Naive thymus-derived CD8-positive, alpha-beta T cell (primary cell): ENCODE data around the gene NOS1AP. TPM values are rescaled to one million over a fixed set of nuclear protein-coding genes. Genes with fewer than 3 reads are reported as not detected.

Source experiments
- ATAC-seq, 2 donors: fragments of 150-1000 bp; cut with Tn5 transposase in 1 of 2; sonication (Bioruptor Pico), chemical (Tn5 transposase) in 1 of 2; 1 replicate in 1 of 2; 2 replicates in 1 of 2; pipeline ENCODE4 v1.10.0; 2021; ENCODE audit warnings: mild to moderate bottlenecking in 2 of 2, moderate library complexity in 2 of 2
- POLR2A ChIA-PET: fragments of 350-600 bp; sonication (Branson Sonifier 250); formaldehyde crosslinking; loops from one replicate; lab custom pipeline; 2021; ENCODE audit warnings: antibody characterized with exemption; lab: Charles Lee
- DNase-seq, 10 donors: peaks; one replicate each; pipeline versions ENCODE4 v3.0.0 to v3.0.0-alpha.2; 2020 to 2022
- H3K27ac Mint-ChIP-seq, 10 donors: one replicate each; pipeline ENCODE4 v1.8.0; 2020 to 2022; ENCODE audit warnings: mild to moderate bottlenecking in 10 of 10, mixed read lengths in 10 of 10, moderate library complexity in 4 of 10, inconsistent platforms in 1 of 10
- H3K27me3 Mint-ChIP-seq, 5 donors: one replicate each; pipeline ENCODE4 v1.8.0; 2021 to 2022; ENCODE audit warnings: mixed read lengths in 5 of 5
- H3K36me3 Mint-ChIP-seq, 3 donors: one replicate each; pipeline ENCODE4 v1.8.0; 2020 to 2022; ENCODE audit warnings: mixed read lengths in 3 of 3, mild to moderate bottlenecking in 2 of 3, inconsistent platforms in 1 of 3
- H3K4me1 Mint-ChIP-seq, 4 donors: one replicate each; pipeline ENCODE4 v1.8.0; 2021 to 2022; ENCODE audit warnings: mixed read lengths in 4 of 4
- H3K4me3 Mint-ChIP-seq, 10 donors: one replicate each; pipeline ENCODE4 v1.8.0; 2020 to 2022; ENCODE audit warnings: mild to moderate bottlenecking in 10 of 10, mixed read lengths in 10 of 10, moderate library complexity in 6 of 10, inconsistent platforms in 1 of 10
- H3K9me3 Mint-ChIP-seq, 9 donors: one replicate each; pipeline ENCODE4 v1.8.0; 2020 to 2022; ENCODE audit warnings: mixed read lengths in 9 of 9, mild to moderate bottlenecking in 3 of 9, inconsistent platforms in 1 of 9, moderate library complexity in 1 of 9
- polyA plus RNA-seq, 3 donors: library from polyadenylated mRNA; unstranded; fragments of 300-500 nt; fragmentation: Illumina TruSeq; gene quantifications; one replicate each; pipeline ENCODE4 v1.2.3, GENCODE V29; 2021
- total RNA-seq, 8 experiments: library from RNA in 2 of 8; stranded (reverse) in 2 of 8; gene quantifications; one replicate each; pipeline ENCODE4 v1.2.3 and lab custom pipeline; 2021 to 2026

Gene NOS1AP
- total and polyA plus RNA-seq, 5 experiments from 2014 or later = not detected

GRCh38 chr1:162214202-162214601 is 144.7 kb downstream of the NOS1AP start:
- peaks cover 3 to 41% (median 14%) of the 10 kb centered on the region in 5 donors for H3K27me3 Mint-ChIP-seq
- DNase-seq = no peak
- no peak overlapping the region for H3K27ac Mint-ChIP-seq
- no peaks in the 10 kb centered on the region for H3K4me1 Mint-ChIP-seq
- no peaks in the 10 kb centered on the region for H3K36me3 Mint-ChIP-seq
- no peak for ATAC-seq
- no peaks in the 10 kb centered on the region for H3K9me3 Mint-ChIP-seq
- H3K4me3 Mint-ChIP-seq = no peak overlapping the region
- POLR2A ChIA-PET = no interaction called here

GRCh38 chr1:162215902-162216301 is 146.4 kb downstream of the NOS1AP start:
- H3K27ac Mint-ChIP-seq = no peak overlapping the region
- ATAC-seq (no peak), DNase-seq (no peak)
- no peak overlapping the region for H3K4me3 Mint-ChIP-seq
- H3K4me1 Mint-ChIP-seq = no peaks in the 10 kb centered on the region
- H3K9me3 Mint-ChIP-seq = no peaks in the 10 kb centered on the region
- peaks cover 3 to 48% (median 15%) of the 10 kb centered on the region in 5 donors for H3K27me3 Mint-ChIP-seq
- H3K36me3 Mint-ChIP-seq = no peaks in the 10 kb centered on the region
- POLR2A ChIA-PET = no interaction called here

- H3K36me3 Mint-ChIP-seq = no peaks in the 10 kb centered on the region
- ATAC-seq (no peak), DNase-seq (no peak)
- H3K4me3 Mint-ChIP-seq = no peak overlapping the region
- H3K27me3 Mint-ChIP-seq = peaks cover 3 to 44% (median 19%) of the 10 kb centered on the region in 5 donors
- no peaks in the 10 kb centered on the region for H3K4me1 Mint-ChIP-seq
- H3K9me3 Mint-ChIP-seq = no peaks in the 10 kb centered on the region
- POLR2A ChIA-PET = no interaction called here
- no peak overlapping the region for H3K27ac Mint-ChIP-seq
Observed at GRCh38 chr1:162216604-162217003, 147.1 kb downstream of the NOS1AP start.

GRCh38 chr1:162217706-162218105 is 148.2 kb downstream of the NOS1AP start:
- Mint-ChIP-seq H3K27ac (no peak overlapping the region), H3K9me3 (no peaks in the 10 kb centered on the region), H3K27me3 (peaks cover 5 to 47% (median 19%) of the 10 kb centered on the region in 5 donors), H3K4me3 (no peak overlapping the region), H3K4me1 (no peaks in the 10 kb centered on the region), H3K36me3 (no peaks in the 10 kb centered on the region)
- DNase-seq = no peak
- ATAC-seq = no peak
- POLR2A ChIA-PET = no interaction called here

GRCh38 chr1:162218546-162218945 is 149.1 kb downstream of the NOS1AP start:
- no peaks in the 10 kb centered on the region for H3K36me3 Mint-ChIP-seq
- POLR2A ChIA-PET = no interaction called here
- peaks cover 8 to 47% (median 22%) of the 10 kb centered on the region in 5 donors for H3K27me3 Mint-ChIP-seq
- DNase-seq (no peak), ATAC-seq (no peak)
- H3K9me3 Mint-ChIP-seq = no peaks in the 10 kb centered on the region
- H3K4me1 Mint-ChIP-seq = no peaks in the 10 kb centered on the region
- no peak overlapping the region for H3K27ac Mint-ChIP-seq
- no peak overlapping the region for H3K4me3 Mint-ChIP-seq

- no peaks in the 10 kb centered on the region for H3K9me3 Mint-ChIP-seq
- no peak overlapping the region for H3K27ac Mint-ChIP-seq
- DNase-seq (no peak), ATAC-seq (no peak)
- peaks cover 8 to 47% (median 22%) of the 10 kb centered on the region in 5 donors for H3K27me3 Mint-ChIP-seq
- POLR2A ChIA-PET = no interaction called here
- H3K36me3 Mint-ChIP-seq = no peaks in the 10 kb centered on the region
- H3K4me1 Mint-ChIP-seq = no peaks in the 10 kb centered on the region
- H3K4me3 Mint-ChIP-seq = no peak overlapping the region
Observed at GRCh38 chr1:162218975-162219374, 149.5 kb downstream of the NOS1AP start.

GRCh38 chr1:162219461-162219860 is 150.0 kb downstream of the NOS1AP start:
- ATAC-seq (no peak), DNase-seq (no peak)
- POLR2A ChIA-PET = no interaction called here
- Mint-ChIP-seq H3K27ac (no peak overlapping the region), H3K4me1 (no peaks in the 10 kb centered on the region), H3K4me3 (no peak overlapping the region), H3K9me3 (no peaks in the 10 kb centered on the region), H3K36me3 (no peaks in the 10 kb centered on the region), H3K27me3 (peaks cover 8 to 47% (median 22%) of the 10 kb centered on the region in 5 donors)

- Mint-ChIP-seq H3K36me3 (no peaks in the 10 kb centered on the region), H3K4me1 (no peaks in the 10 kb centered on the region), H3K4me3 (no peak overlapping the region), H3K27ac (no peak overlapping the region), H3K9me3 (no peaks in the 10 kb centered on the region), H3K27me3 (peaks cover 8 to 47% (median 22%) of the 10 kb centered on the region in 5 donors)
- DNase-seq (no peak), ATAC-seq (no peak)
- POLR2A ChIA-PET = no interaction called here
Observed at GRCh38 chr1:162220009-162220539, 150.6 kb downstream of the NOS1AP start.

- no peaks in the 10 kb centered on the region for H3K4me1 Mint-ChIP-seq
- H3K36me3 Mint-ChIP-seq = no peaks in the 10 kb centered on the region
Observed at GRCh38 chr1:162222014-162222413, 152.5 kb downstream of the NOS1AP start.

GRCh38 chr1:162222730-162223129 is 153.2 kb downstream of the NOS1AP start:
- peaks cover 8 to 33% (median 18%) of the 10 kb centered on the region in 5 donors for H3K27me3 Mint-ChIP-seq
- POLR2A ChIA-PET = no interaction called here
- H3K36me3 Mint-ChIP-seq = no peaks in the 10 kb centered on the region
- DNase-seq (no peak), ATAC-seq (no peak)
- no peak overlapping the region for H3K4me3 Mint-ChIP-seq
- H3K4me1 Mint-ChIP-seq = no peaks in the 10 kb centered on the region
- H3K9me3 Mint-ChIP-seq = no peaks in the 10 kb centered on the region
- no peak overlapping the region for H3K27ac Mint-ChIP-seq

More at GRCh38 chr1:162222014-162222413, 152.5 kb downstream of the NOS1AP start:
- Mint-ChIP-seq H3K4me3 (no peak overlapping the region), H3K9me3 (no peaks in the 10 kb centered on the region), H3K27ac (no peak overlapping the region), H3K27me3 (peaks cover 8 to 38% (median 20%) of the 10 kb centered on the region in 5 donors)
- POLR2A ChIA-PET = no interaction called here
- ATAC-seq = no peak
- DNase-seq = no peak

- H3K27me3 Mint-ChIP-seq = peaks cover 11 to 29% (median 18%) of the 10 kb centered on the region in 5 donors
- H3K27ac Mint-ChIP-seq = no peak overlapping the region
- no peaks in the 10 kb centered on the region for H3K9me3 Mint-ChIP-seq
- no peak overlapping the region for H3K4me3 Mint-ChIP-seq
- H3K36me3 Mint-ChIP-seq = no peaks in the 10 kb centered on the region
- ATAC-seq = no peak
- DNase-seq = no peak
- POLR2A ChIA-PET = no interaction called here
- no peaks in the 10 kb centered on the region for H3K4me1 Mint-ChIP-seq
Observed at GRCh38 chr1:162223488-162223887, 154.0 kb downstream of the NOS1AP start.

- no peak for DNase-seq
- H3K27me3 Mint-ChIP-seq = peaks cover 13 to 25% (median 18%) of the 10 kb centered on the region in 5 donors
- H3K4me3 Mint-ChIP-seq = no peak overlapping the region
- H3K27ac Mint-ChIP-seq = no peak overlapping the region
- ATAC-seq = no peak
- H3K36me3 Mint-ChIP-seq = no peaks in the 10 kb centered on the region
- no peaks in the 10 kb centered on the region for H3K4me1 Mint-ChIP-seq
- POLR2A ChIA-PET = no interaction called here
- H3K9me3 Mint-ChIP-seq = no peaks in the 10 kb centered on the region
Observed at GRCh38 chr1:162224267-162224666, 154.8 kb downstream of the NOS1AP start.

GRCh38 chr1:162228586-162228985 is 159.1 kb downstream of the NOS1AP start:
- no peak for DNase-seq
- H3K27ac Mint-ChIP-seq = no peak overlapping the region
- no peak overlapping the region for H3K4me3 Mint-ChIP-seq
- H3K36me3 Mint-ChIP-seq = no peaks in the 10 kb centered on the region
- H3K27me3 Mint-ChIP-seq = peaks cover 0 to 9% (median 8%) of the 10 kb centered on the region in 5 donors
- peaks cover 0 to 8% (median 0%) of the 10 kb centered on the region in 4 donors for H3K4me1 Mint-ChIP-seq
- POLR2A ChIA-PET = no interaction called here
- ATAC-seq = no peak
- H3K9me3 Mint-ChIP-seq = no peaks in the 10 kb centered on the region

- ATAC-seq = no peak
- H3K4me1 Mint-ChIP-seq = peaks cover 0 to 8% (median 0%) of the 10 kb centered on the region in 4 donors
Observed at GRCh38 chr1:162229549-162229948, 160.1 kb downstream of the NOS1AP start.

More at GRCh38 chr1:162229549-162229948, 160.1 kb downstream of the NOS1AP start:
- Mint-ChIP-seq H3K36me3 (no peaks in the 10 kb centered on the region), H3K4me3 (no peak overlapping the region), H3K9me3 (no peaks in the 10 kb centered on the region), H3K27ac (no peak overlapping the region), H3K27me3 (peaks cover 0 to 16% (median 8%) of the 10 kb centered on the region in 5 donors)
- POLR2A ChIA-PET = no interaction called here
- DNase-seq = no peak
